Measurements from ENCODE around the gene PNLIPRP2.

DNA sequence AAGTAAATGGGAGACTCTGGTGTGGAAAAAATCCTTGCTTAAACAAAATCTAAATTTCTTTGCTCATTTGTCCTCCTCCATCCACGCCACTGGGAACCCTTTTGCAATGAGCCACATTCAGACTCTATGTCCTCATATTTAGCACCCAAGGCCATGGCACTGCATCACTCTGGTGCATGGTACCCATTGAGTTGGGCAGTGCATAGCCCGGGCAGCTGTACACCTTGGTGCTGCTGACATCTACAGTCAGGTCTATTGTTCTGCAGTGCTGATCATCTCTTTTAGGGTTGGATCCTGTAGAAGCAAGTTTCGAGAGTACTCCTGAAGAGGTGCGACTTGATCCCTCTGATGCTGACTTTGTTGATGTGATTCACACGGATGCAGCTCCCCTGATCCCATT is 23.2 kb upstream of the PNLIPRP2 start:
- TF ChIP-seq CTCF (optimal IDR thresholded peaks at IDR 0.05 in 1 of 3, IDR thresholded peaks at IDR 0.05 in 1 of 3, conservative IDR thresholded peaks at IDR 0.05 in 1 of 3; ENCODE audit: extremely low read depth in 1 of 3, insufficient read depth in 2 of 3, low read length in 3 of 3) (peak in 1 of 3 experiments; percentile 38), EZH2 (IDR thresholded peaks at IDR 0.05; ENCODE audit: low read length) (no peak)
